Upper lobe of right lung (tissue), 1 donor: ENCODE data around the gene ACE. TPM values are rescaled to one million over a fixed set of nuclear protein-coding genes. Genes with fewer than 3 reads are reported as not detected.

Experiments used
- ATAC-seq: fragments of 200-7000 bp; cut with Tn5 transposase; one replicate; pipeline ENCODE4 v1.9.1; 2020; ENCODE audit warnings: mild to moderate bottlenecking, moderate library complexity
- DNase-seq: peaks from one replicate; pipeline ENCODE4 v3.0.0-alpha.2; 2020
- H3K27ac ChIP-seq: fragments of 200-600 bp; one replicate; pipeline ENCODE4 v1.8.0; 2022
- H3K27me3 ChIP-seq: fragments of 200-600 bp; one replicate; pipeline ENCODE4 v1.8.0; 2022; ENCODE audit warnings: mild to moderate bottlenecking
- H3K36me3 ChIP-seq: fragments of 200-600 bp; one replicate; pipeline ENCODE4 v1.8.0; 2022
- H3K4me1 ChIP-seq: fragments of 200-600 bp; one replicate; pipeline ENCODE4 v1.8.0; 2022
- H3K4me3 ChIP-seq: fragments of 200-600 bp; one replicate; pipeline ENCODE4 v1.8.0; 2022; ENCODE audit warnings: mild to moderate bottlenecking
- H3K9me3 ChIP-seq: fragments of 200-600 bp; one replicate; pipeline ENCODE4 v1.8.0; 2022
- intact Hi-C: fragments of 100-400 bp; cut with DNase I; formaldehyde crosslinking; loops from one replicate; pipeline ENCODE4 v1.11.0; 2022
- total RNA-seq: library from RNA; stranded (reverse); fragmentation: NEBNext Ultra II Directional; extraction: Animal tissue kit (Norgen Biotek cat#: 25700); gene quantifications from one replicate; pipeline ENCODE4 v1.2.1, GENCODE V29; 2021
- TF ChIP-seq, protein P1 (sequence below): fragments of 200-600 bp; IDR thresholded peaks from one replicate; pipeline ENCODE4 v1.8.0; 2022; ENCODE audit warnings: antibody characterized with exemption
- donor health status: DM: no; HTN: yes; CAD: no; lungs with severe emphysema.

The ACE gene
- total RNA-seq, 1 donor from 2014 or later: 64.1 TPM

DNA sequence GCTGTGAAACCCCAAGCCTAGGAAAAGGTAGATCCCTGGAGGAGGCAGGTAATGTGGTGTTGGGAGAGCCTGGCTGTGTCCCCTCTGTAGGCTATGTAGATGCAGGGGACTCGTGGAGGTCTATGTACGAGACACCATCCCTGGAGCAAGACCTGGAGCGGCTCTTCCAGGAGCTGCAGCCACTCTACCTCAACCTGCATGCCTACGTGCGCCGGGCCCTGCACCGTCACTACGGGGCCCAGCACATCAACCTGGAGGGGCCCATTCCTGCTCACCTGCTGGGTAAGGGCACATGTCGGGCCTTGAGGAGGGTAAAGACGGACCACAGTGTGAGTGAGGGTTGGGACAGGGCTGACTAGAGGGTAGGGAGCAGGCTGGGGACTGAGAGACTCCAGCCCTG is 12.0 kb downstream of the ACE start:
- Histone ChIP-seq H3K9me3 (no peaks in the 10 kb centered on the region), H3K4me1 (no peaks in the 10 kb centered on the region), H3K27me3 (no peaks in the 10 kb centered on the region), H3K4me3 (no peak overlapping the region), H3K27ac (no peak overlapping the region), H3K36me3 (no peaks in the 10 kb centered on the region)
- ATAC-seq (no peak), DNase-seq (no peak)
- intact Hi-C loops: no loop called here
- TF ChIP-seq, protein P1, sequence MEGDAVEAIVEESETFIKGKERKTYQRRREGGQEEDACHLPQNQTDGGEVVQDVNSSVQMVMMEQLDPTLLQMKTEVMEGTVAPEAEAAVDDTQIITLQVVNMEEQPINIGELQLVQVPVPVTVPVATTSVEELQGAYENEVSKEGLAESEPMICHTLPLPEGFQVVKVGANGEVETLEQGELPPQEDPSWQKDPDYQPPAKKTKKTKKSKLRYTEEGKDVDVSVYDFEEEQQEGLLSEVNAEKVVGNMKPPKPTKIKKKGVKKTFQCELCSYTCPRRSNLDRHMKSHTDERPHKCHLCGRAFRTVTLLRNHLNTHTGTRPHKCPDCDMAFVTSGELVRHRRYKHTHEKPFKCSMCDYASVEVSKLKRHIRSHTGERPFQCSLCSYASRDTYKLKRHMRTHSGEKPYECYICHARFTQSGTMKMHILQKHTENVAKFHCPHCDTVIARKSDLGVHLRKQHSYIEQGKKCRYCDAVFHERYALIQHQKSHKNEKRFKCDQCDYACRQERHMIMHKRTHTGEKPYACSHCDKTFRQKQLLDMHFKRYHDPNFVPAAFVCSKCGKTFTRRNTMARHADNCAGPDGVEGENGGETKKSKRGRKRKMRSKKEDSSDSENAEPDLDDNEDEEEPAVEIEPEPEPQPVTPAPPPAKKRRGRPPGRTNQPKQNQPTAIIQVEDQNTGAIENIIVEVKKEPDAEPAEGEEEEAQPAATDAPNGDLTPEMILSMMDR: no peak

DNA sequence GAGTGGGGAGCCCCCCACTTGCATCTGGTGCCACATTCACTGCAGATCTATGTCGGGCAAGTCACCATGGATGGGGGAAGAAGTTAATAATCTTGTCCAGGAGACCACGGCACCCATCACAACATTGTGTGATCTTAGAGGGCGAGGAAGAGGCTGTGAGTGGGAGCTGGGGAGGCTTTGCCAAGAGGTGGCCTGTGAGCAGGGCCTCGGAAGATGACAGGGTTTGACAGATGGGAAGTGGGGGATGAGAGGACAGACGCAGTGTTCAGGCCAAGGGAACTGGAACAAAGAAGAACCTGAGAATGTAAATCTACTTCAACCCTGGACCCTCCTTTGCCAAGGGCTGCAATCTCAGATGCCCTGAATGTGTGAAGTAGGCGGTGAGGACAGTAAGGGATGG is 12.4 kb downstream of the ACE start:
- Histone ChIP-seq H3K27me3 (no peaks in the 10 kb centered on the region), H3K27ac (no peak overlapping the region), H3K9me3 (no peaks in the 10 kb centered on the region), H3K4me1 (no peaks in the 10 kb centered on the region), H3K4me3 (no peak overlapping the region), H3K36me3 (no peaks in the 10 kb centered on the region)
- TF ChIP-seq, protein P1: no peak
- intact Hi-C loops: no loop called here
- ATAC-seq (no peak), DNase-seq (no peak)

DNA sequence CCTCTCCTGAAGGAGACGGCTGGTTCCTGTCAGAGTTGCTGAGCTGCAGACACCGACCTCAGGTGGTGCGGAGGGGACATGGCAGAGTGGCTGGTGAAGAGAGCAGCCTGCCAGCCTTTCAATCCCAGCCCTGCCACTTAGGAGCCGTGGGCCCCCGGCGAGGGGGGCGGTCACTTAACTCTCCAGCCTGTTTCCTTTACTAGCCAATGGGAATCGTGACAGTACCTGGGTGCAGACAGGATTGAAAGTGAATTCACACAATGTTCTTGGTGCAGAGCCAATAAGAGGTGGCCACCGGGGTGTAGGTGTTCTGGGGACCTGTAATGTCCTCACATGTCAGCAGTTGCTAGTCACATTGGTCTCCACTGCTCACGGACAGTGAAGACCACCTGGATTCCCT is 13.5 kb downstream of the ACE start:
- Histone ChIP-seq H3K27me3 (no peaks in the 10 kb centered on the region), H3K4me3 (no peak overlapping the region), H3K27ac (no peak overlapping the region), H3K9me3 (no peaks in the 10 kb centered on the region), H3K4me1 (no peaks in the 10 kb centered on the region), H3K36me3 (no peaks in the 10 kb centered on the region)
- ATAC-seq: no peak
- DNase-seq: no peak
- TF ChIP-seq, protein P1: no peak
- intact Hi-C loops: no loop called here

DNA sequence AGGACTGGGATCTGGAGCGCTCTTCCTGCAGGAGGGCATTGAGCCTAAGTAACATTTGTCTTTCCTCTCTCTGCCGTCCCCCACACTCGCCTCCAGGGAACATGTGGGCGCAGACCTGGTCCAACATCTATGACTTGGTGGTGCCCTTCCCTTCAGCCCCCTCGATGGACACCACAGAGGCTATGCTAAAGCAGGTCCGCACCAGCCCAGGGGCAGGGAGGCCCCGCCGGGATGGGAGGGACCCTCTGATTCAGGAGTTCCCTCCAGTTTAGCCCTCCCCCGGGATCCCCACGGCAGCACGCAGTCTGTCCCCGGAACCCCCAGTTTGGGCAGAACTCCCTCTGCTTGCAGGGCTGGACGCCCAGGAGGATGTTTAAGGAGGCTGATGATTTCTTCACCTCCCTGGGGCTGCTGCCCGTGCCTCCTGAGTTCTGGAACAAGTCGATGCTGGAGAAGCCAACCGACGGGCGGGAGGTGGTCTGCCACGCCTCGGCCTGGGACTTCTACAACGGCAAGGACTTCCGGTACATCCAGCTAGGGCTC is 14.1 kb downstream of the ACE start:
- no peak overlapping the region for H3K27ac ChIP-seq
- no peak overlapping the region for H3K4me3 ChIP-seq
- no peaks in the 10 kb centered on the region for H3K36me3 ChIP-seq
- DNase-seq (no peak), ATAC-seq (no peak)
- H3K27me3 ChIP-seq: no peaks in the 10 kb centered on the region
- H3K4me1 ChIP-seq: no peaks in the 10 kb centered on the region
- intact Hi-C loops: no loop called here
- H3K9me3 ChIP-seq: no peaks in the 10 kb centered on the region
- TF ChIP-seq, protein P1: no peak

DNA sequence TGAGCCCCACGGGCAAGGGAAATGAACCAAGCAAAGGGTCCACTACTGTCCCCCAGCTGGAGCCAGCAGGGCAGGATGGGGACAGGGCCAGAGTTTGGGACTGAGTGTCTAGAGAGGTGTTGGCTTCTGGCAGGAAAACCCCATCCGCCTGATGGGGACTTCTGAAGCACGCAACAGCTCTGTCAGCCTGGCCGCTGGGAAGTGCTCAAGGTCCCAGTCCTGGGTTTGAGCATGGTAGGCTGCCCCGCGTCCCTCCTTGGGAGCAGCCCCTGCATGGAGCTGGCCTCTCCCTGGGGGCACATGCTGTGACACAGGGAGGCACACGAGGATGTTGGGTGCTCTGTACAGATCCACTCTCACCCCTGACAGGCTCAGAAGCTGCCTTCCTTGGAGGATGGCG is 14.6 kb downstream of the ACE start:
- no peaks in the 10 kb centered on the region for H3K27me3 ChIP-seq
- no peak for DNase-seq
- no peaks in the 10 kb centered on the region for H3K36me3 ChIP-seq
- no peak overlapping the region for H3K4me3 ChIP-seq
- ATAC-seq: no peak
- H3K9me3 ChIP-seq: no peaks in the 10 kb centered on the region
- intact Hi-C loops: no loop called here
- H3K27ac ChIP-seq: no peak overlapping the region
- H3K4me1 ChIP-seq: no peaks in the 10 kb centered on the region
- TF ChIP-seq, protein P1: no peak
